ENCODE data around the gene GPR37.

The GPR37 gene

DNA sequence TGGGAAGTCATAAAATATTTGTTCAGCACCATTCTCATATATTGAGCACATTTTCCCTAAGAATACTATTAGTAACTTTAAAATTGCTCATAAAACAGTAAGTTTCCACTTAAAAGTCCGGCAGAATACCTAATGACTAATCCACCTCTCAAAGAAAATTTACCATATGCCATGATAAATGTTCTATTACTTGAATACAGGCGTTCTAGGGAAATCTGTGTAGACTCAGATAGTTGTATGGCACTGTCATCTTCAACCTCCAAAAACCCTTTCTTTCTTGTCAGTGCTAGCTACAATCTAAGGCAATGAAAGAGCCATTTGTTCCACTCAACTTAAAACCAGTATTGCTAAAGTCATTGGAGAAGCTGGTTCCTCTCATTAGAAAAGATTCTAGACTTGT, 7.3 kb downstream of the GPR37 start:
- no peak for DNase-seq (ENCODE audit: extremely low read depth, low read depth)
- TF ChIP-seq, protein P1, sequence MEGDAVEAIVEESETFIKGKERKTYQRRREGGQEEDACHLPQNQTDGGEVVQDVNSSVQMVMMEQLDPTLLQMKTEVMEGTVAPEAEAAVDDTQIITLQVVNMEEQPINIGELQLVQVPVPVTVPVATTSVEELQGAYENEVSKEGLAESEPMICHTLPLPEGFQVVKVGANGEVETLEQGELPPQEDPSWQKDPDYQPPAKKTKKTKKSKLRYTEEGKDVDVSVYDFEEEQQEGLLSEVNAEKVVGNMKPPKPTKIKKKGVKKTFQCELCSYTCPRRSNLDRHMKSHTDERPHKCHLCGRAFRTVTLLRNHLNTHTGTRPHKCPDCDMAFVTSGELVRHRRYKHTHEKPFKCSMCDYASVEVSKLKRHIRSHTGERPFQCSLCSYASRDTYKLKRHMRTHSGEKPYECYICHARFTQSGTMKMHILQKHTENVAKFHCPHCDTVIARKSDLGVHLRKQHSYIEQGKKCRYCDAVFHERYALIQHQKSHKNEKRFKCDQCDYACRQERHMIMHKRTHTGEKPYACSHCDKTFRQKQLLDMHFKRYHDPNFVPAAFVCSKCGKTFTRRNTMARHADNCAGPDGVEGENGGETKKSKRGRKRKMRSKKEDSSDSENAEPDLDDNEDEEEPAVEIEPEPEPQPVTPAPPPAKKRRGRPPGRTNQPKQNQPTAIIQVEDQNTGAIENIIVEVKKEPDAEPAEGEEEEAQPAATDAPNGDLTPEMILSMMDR (IDR thresholded peaks at IDR 0.05; ENCODE audit: low read depth, low read length), result no peak

DNA sequence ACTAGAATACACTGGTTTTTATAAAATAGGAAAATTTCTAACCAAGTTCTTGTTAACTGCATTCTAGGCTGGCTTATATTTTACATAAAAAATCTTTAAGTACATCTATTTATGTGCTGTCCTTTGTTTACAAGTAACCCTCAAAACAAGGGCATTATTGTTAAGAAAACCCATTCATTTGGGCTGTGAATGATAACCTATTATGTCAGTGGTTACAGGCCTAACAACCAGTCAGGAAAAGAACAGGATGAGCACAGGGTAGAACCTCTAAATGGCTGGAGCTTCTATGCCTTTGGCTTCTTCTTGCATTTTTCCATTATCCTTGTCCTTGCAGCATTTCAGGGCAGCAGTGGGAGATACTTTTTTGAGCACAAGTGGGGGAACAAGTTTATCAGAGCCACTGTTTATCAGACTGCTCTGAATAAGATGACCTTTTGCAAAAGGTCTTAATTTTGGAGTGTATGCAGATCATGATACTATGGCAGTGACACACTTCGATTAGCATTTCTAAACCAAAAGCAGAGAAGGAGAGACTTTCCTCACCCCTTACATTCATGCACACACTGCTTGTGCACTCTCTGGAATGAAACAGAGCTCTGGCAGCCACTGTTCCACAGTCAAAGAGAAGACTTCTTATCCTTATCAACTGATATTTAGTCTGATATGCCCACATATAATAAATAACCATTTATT, 10.9 kb downstream of the GPR37 start:
- TF ChIP-seq, protein P1 (IDR thresholded peaks at IDR 0.05; ENCODE audit: low read depth, low read length), result no peak
- DNase-seq (ENCODE audit: extremely low read depth, low read depth), result no peak

DNA sequence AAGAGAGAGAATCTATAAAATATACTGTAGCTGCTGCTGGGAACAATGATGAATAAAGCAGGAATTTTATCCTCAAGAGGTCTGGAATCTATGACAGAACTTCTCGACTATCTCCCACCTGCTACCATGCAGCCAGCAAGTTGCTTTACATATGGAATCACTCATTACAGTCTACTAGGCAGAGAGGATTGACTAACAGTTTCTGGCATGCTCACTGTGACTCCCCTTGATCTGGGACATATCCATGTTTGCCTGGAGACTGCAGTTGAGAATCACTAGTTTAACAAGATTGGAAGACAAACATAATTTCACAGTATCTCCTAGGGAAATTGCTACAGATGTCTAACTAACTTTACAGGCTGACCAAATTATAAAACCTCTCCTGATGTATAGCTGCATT, 13.3 kb downstream of the GPR37 start:
- TF ChIP-seq, protein P1 (IDR thresholded peaks at IDR 0.05; ENCODE audit: low read depth, low read length), result no peak
- DNase-seq (ENCODE audit: extremely low read depth, low read depth), result no peak

DNA sequence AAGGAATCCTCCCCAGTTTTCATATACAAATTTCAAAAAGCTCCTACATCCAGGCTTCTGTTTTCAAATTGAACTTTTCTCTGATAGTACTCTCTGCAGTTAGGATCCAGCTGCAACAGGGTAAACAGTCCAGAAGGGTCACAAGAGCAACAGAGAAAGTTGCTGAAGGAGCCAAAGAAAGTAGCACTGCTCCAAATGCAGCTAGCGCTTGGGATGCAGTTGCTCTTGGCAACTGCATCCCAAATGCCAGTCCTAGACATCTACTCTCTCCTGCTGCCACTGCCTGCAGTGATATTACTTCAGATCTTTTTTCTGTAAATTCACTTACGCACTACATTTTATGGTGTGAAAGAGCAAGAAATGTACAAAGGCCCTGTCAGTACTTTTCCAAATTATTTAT, 14.6 kb downstream of the GPR37 start:
- DNase-seq (ENCODE audit: extremely low read depth, low read depth), result no peak
- TF ChIP-seq, protein P1 (IDR thresholded peaks at IDR 0.05; ENCODE audit: low read depth, low read length), result no peak

DNA sequence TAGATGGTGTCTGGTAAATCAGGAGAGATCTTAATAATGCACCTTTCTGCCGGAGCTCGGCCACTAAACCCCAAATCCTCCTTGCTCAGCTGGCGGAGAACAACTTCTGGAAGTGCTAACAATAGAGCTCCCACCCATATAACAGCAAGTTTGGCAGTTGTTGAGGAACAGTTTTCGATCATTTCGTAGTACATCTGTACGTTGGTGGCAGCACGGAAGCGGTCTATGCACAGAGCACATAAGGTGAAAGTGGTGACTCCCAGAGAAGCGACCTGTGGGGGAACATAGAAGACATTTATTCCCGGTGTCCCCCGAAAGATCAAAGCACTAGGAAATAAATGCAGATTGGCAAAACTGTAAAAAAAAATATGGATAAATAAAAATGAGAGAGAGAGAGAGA, 18.5 kb downstream of the GPR37 start:
- TF ChIP-seq, protein P1 (IDR thresholded peaks at IDR 0.05; ENCODE audit: low read depth, low read length), result no peak
- DNase-seq (ENCODE audit: extremely low read depth, low read depth), result no peak

DNA sequence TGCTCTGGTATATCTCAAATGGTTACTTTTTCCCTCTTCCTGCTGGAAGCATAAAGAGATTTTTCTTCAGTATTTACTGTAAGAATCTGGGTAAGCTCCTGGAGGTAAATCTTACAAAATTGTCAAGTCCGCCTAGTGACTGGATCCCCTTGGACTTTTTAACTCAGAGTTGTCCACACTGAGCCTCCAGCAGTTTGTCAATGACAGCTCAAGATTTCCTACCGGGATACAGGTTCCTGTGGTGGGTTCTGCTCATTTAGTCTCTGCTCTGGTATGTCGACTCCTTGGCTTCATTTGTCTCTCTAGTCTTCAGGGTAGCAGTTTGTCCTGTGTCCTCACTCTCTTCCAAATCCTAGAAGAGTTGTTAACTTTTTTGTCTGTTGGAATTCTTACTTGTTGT, 27.0 kb downstream of the GPR37 start:
- TF ChIP-seq, protein P1 (IDR thresholded peaks at IDR 0.05; ENCODE audit: low read depth, low read length), result no peak
- no peak for DNase-seq (ENCODE audit: extremely low read depth, low read depth)

DNA sequence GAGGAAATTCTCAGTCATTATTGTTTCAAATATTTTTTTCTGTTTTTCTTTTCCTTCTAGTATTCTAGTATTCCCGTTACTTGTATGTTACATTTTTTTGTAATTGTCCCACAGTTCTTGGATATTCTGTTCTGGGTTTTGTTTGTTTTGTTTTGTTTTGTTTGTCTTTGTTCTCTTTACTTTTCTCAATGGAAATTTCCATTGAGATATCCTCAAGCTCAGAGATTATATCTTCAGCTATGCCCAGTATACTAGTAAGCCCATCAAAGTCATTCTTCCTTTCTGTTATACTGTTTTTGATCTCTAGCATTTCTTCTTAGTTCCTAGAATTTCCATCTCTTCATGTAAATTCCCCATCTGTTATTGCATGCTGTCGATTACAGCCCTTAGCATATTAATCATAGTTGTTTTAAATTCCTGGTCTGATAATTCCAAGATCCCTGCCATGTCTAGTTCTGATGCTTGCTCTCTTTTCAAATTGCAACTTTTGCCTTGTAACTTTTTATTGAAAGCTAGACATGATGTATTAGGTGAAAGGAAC, 27.8 kb downstream of the GPR37 start:
- TF ChIP-seq, protein P1 (IDR thresholded peaks at IDR 0.05; ENCODE audit: low read depth, low read length), result no peak
- DNase-seq (ENCODE audit: extremely low read depth, low read depth), result no peak

All from AG09319 (cell line).